DMS53 (cell line): ENCODE data around the gene LRP1B.

Experiments
- DNase-seq: peaks from one replicate; lab custom pipeline; 2025; lab: John Stamatoyannopoulos, UW

Gene LRP1B

DNA sequence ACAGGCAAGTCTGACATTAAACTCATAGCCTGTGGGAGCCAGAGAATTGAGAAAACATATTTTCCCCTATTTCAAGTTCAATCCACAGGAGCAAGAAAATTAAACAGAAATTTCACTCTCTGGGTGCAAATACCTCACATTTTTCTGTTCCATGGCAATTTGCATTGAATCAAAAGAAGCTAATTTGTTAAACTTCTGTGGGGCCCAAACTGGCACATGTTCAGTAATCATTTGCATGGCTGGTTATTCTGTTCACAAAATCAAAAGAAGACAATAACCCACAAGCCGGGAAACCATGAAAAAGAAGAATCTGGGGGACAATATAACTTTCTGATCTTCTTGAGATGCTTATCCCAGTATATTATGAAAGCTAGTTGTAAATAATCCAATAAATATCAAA lies 363.1 kb downstream of the LRP1B start:
- no peak for DNase-seq

DNA sequence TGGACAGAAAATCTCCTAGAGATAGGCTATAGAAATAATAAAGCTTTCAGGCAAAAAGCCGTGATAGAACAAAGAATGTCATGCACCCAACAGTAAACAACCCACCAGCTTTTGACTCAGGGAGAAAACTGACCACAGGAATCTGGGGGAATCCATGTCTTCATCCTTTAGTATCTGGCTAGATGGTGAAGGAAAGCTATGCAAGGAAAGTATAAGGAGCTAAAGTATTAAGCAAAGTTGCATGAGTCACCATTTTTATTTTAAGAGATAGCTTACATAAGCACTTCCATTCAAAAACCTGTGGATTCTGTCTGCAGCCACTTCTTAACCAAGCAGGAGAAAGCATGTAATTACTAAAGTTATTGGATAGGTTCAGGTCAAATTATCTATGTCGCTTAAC lies 363.8 kb downstream of the LRP1B start:
- no peak for DNase-seq

DNA sequence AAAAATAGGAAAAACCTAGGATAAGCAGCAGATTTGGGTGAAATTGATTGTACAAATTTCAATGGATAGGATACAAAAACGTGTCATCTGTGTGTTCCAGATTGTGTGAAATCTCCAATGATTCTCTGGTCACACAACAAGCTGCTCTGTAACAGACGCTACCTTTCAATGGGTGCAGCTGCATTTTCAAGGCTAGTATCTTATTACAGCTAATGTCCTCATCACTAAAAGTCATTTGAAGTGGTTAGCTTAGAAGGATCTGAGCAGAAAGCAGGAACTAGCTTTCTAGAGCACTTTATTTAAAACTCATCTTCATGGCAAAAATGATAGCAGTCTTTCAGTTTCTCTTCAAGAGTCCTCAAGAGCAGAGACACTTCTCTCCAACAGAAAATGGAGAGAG lies 364.6 kb downstream of the LRP1B start:
- DNase-seq = peak; percentile 0

DNA sequence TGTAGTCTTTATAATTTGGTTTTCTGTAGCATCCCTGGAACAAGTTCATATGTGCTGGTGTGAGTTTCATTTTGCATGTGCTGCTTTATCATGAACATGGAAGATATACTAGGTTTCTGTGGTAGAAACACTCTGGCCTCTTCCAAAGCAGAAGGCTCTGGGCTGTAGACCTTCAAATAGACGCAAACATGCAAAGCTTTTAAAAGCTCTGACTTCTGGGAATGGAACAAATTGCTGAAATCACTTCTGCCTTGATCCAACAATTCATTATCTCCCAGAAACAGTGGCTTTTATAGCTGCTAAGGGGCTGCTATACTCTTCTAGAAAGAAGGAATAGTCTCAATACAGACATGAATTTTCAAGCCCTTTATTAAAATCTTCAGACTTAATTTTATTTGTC lies 382.2 kb downstream of the LRP1B start:
- DNase-seq = no peak

DNA sequence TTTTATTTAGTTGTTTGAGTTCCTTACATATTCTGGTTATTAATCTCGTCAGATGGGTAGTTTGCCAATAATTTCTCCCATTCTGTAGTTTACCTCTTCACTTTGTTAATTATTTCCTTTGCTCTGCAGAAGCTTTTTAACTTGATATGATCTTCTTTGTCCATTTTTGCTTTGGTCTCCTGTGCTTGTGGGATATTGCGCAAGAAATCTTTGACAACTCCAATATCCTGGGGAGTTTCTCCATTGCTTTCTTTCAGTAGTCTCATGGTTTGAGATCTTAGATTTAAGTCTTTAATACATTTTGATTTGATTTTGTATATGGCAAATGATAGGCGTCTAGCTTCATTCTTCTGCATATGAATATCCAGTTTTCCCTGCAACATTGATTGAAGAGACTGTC lies 389.2 kb downstream of the LRP1B start:
- DNase-seq = no peak

DNA sequence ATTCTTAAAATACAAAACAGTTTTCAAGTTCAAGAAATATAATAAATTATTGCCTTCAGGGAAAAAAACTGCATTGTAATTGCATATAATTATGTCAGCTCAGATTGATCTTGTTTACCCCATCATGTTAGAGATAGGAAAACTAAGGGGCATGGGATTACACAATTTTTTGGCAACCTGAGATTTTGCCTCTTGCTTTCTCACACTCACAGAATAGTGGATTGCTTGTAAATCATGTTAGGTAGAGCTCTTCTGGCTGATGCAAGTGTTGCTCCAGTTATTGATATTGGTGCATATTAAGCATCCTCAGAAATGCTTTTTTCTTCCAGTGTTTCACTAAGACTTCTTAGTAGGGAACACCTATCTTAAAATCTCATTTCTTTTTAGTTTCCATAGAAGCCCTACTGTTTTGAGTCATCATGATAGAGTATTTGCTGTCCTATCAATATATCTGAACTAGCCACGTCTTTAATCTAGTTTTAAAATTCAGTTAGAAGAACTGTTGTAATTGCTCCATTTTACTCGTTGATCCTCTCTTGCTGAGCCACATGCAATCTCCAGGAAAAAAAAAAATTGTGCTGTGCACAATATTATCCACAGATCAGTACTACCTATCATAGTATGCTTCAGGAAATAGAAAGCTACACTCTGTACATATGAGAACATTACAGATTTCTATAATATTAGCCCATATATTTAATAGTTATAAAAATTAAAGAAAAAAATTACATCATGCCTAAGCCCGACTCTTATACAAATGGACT lies 393.1 kb downstream of the LRP1B start:
- no peak for DNase-seq

DNA sequence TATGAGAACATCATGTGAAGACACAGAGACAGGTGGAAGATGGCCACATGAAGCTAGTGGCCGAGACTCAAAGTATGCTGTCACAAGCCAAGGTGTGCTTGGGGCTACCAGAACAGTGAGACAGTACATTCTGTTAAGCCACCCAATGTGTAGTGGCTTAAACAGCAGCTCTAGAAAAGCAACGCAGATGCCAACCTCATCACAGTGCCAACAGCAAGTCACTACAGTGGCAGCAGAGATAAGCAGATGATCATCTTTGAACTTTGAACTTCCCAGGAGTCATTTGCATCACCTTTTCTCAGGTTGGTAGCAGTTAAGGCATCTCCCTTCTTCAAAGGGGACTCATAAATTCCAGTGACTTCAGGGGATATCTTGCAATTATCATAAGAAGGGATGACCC lies 394.4 kb downstream of the LRP1B start:
- no peak for DNase-seq

DNA sequence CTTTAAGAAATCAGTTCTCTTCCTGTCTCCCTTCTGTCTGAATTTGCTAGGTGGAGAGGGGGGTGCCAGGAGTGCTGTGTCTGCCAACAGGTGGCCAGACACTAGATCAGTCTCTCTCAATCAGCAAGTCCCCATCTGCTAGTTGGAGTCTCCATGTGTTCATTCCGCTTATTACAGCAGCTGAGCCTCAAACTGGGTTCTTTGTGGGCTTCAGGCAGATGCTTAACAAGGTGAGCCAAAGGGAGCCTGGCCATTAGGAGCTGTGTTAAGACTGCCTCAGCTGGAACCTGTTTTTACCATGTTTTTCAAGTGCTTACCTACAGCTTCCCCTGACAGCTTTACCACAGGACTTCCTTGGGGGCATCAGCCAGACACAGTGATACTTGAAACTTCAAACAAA lies 401.9 kb downstream of the LRP1B start:
- DNase-seq = no peak

DNA sequence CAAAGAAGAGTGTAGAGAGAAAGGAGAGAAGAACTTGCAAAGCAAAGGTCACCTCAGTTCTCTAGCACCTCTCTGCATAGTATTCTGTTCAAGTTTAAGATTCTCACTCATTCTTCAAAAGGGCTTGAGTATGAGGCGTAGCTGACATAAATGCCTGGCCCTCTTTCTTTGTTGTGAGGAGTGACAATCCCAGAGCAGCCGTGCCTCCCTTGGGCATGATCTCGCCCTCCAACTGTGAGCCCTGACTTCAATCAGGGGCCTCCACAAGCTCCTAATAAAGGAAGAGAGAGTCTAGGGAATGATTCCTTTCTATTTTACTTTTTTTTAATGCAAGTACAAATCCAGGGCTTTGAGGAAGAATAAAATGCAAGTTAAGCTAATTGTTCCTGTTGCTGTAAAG lies 402.7 kb downstream of the LRP1B start:
- DNase-seq = no peak

DNA sequence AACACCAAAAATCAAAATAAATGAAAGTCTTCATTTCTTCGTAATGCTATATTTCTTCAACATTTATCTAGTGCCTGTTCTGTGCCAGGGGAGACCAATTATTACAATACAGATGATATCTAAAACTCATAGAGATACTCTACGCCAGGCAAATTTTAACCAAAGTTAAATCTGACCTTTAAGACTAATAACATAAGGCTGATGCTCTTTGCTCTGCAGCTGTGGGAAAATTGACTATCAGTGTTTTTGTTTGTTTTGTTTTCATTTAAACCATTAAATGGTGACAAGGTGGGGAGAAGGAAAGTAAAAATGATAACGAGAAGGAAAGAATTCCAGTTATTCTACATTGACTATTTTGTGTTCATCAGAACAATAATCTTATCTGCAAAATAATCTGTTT lies 406.4 kb downstream of the LRP1B start:
- no peak for DNase-seq

DNA sequence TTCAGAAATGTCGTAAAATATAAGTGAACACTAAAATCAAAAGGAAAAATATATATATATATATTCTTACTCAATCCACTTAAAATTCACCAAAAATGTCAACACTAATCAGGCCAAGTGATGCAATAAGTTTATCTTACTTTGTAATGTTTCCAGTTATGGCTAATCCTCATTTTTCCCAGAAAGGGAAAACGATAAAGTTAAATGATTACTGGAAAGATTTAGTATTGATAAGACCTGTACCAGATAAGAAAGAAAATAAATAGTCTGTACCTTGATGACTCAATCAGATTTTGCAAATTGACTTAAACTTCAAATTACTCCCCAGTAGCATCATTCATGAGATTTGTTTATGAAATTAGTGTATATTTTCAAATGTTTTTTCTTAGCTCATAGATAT lies 407.0 kb downstream of the LRP1B start:
- DNase-seq = no peak

DNA sequence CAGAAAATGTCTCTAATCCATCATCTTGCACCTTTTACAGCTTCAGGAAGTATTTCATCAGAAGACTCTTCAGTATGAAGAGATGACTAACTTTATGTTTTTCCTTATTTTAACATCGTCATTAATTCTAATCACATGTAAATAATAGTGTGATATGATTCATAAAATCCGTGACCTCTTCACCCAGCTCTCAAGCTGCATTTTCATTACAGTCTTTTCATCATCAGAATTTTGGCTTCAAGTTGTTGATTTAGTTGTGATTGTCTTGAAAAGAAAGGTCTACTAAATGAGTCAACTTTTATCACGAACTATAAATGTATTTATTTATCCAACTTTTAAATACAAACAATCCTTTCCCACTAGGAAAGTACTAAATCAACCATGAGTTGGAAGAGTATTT lies 410.3 kb downstream of the LRP1B start:
- no peak for DNase-seq

DNA sequence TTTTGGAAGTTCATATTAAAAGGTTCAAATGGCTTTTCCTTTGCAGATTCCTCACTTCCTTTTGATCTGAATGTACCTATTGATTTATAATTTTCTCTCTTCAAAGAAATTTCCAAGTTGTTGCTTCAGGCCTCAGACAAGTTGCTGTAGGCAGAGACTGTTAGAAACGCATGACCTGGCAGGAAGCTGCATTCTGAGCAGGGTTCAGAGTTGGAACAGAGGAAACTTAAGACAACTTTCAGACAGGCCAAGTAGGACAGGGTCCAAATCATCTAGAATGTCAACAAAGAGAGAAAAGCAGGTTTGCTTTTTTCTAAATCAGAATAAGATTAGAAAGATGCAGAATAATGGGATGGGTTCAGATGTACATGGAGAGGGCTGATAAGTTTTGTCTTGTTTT lies 416.3 kb downstream of the LRP1B start:
- no peak for DNase-seq

DNA sequence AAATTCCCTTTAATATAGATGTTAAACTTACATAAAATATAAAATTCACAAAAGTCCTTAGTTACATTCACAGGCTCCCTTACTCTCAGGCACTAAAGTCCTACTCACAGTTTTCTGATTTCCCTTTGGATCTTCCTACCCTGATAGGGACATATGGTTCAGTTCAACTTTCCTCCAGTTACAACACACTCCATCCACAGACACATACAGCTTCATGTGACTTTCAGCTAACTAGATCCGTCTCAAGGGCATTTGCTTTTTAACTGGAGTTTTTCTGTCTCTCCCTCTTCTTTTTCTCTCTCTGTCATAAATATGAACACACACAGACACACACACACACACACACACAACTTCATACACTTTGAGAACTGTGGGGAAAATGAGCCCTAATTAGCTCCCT lies 419.2 kb downstream of the LRP1B start:
- no peak for DNase-seq

DNA sequence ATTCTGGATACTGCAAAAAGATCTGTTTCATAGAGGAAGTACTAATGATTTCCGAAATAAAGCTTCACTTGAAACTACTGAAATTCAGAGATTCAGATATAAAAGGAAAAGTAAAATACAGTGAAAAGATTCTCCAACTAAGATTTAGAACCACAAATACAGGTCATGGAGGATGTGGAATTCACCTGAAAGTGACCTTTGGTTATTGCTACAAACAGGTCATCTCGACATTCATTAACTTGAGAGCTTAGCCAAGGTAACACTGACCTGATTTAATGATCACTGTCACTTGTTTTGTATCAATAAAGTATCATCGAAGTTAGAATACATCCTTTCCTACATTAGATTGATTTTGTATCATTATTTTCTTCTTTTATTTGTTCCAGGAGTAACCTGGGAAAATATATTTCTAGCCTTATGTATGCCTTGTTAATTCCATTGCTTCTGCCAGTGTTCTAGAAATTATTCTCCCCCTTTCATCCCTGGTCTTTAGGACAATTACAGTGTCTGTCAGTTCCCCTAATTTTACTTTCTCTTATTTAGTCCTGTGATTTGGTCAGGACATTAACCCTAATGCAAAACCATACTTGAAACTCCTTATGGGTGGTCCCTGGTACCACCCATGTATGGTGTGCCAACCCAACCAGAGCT lies 420.1 kb downstream of the LRP1B start:
- DNase-seq = no peak

DNA sequence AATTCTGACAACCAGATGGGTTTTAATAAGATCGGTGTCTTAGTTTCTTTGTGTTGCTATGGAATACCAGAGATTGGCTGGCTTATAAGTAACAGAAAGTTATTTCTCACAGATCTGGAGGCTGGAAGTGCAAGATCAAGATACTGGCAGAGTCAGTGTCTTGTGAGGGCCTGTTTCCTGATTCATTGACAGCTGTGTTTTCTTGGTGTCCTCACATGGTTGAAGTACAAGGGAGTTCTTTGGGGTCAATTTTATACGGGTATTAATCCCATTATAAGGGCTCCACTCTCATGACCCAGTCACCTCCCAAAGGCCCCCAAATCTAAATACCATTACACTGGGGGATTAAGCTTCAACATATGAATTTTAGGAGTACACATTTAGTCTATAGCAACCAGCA lies 421.1 kb downstream of the LRP1B start:
- no peak for DNase-seq

DNA sequence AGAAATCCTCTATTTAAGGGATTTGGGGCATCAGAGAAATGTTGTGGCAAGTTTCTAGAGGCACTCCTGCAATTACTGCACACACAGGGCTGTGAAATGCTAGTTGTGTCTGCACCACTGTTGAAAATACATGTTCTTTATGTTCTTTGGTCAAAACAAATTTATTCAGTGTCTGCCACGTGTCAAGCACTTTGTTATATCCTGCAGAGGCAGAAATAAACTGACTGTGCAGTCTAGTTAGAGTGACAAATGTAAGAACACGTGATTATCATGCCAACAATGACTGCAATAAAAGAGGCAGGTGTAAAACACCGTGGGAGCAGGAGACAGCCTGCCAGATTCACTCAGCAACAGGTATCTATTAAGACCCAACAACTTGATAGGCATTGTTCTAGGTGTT lies 423.3 kb downstream of the LRP1B start:
- no peak for DNase-seq

DNA sequence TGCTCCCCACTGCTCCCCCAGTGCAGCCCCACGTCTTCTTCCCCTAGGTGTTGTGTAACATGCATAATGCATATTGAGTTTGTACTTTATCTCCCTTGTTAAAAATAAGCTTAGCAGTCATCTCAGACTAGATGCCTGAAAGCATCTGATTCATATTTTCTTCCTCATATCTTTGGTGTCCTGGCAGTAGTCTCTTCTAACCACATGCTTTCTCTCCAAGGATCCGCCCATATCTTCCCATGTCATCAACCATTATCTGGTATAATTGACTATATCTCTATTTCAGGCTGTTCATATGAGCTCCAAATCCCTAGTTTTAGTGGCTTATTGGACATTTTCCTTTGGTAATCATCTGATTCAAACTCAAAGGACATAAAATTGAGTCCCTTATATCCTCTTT lies 426.3 kb downstream of the LRP1B start:
- DNase-seq = no peak

DNA sequence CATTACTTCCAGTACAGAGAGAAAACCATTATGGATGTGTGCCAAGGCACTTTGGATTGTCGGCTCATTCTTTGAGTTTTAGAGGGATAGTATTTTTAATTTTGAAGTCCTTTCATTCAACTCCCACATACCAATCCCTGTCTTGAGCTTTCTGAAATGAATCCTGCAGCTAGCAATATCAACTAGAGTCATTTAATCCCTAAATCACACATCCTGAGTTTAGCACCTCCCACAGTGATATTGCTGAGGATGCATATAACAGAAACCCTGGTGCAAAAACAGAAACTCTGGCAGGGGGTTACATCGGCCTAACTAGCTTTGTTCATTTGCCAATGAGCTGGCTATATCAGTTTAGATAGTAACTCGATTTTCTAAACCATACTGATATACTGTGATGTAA lies 427.3 kb downstream of the LRP1B start:
- no peak for DNase-seq

DNA sequence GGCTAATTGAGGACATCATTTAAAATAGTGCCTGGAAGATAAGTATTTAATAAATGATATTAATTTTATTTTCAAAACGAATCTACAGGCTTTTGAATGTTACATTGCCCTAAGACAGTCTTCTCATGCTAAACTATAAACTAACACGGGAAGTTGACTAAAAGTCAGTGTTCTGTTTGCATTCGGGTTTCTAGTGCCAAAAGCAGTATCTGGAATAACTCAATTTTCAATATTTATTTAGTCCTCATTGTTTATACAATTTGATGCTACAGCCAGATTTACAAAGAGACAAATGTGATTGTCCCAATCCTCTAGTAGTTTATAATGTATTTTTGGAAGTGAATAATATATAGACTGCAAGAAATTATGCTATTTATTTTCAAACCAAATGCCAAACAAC lies 429.2 kb downstream of the LRP1B start:
- DNase-seq = no peak

DNA sequence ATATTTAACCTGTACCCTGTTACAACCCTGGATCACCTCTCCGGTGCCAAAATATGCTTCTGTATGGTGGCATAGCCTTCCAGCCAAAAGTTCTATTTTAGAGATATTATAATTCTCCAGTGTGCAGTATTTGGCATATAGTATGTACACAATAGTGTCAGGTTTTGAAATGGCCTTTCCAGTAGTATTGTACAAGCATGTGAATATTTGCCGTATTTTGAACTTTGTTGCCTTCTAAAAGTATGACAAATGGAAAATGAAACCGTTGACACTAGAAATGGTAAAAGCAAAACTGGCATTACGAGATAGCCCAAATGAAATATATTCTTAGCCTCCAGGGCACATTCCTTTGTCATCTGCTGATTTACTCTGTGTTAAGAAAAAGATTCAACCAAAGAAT lies 431.2 kb downstream of the LRP1B start:
- DNase-seq = no peak

DNA sequence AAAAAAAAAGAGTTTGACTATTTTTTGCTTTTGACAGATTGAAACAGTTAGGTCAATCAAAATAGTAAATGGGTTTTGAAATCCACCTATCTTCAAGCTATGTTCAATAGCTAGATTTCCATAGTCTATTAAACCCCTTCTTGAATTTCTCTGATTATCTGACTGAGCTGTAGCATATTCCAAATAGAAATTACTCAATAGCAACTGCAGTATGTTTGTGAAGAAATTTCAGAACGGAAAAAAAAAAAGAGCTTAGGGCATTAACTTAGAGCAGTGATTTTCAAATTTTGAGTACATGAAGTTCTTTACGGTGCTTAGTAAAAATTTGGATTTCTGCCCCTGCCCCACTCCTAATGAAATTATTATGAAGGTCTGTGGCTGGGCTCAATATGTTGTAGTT lies 432.3 kb downstream of the LRP1B start:
- DNase-seq = no peak

DNA sequence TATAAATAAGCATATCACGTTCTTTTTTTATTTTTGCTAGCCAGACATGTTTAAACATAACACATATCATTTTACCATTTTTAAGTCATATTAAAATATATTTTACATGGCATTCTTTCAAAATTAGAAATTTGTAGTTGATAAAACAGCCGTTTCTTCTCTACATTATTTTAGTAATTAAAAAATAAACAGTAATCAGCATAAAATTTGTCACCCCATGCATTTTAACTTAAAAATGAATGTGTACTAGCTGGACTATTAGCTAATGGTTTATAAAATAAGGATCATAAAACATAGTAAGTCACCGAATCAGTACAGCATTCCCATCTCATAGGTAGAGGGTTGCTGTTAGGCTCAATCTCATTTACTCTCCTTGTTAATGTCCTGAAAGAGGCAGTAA lies 433.8 kb downstream of the LRP1B start:
- no peak for DNase-seq

DNA sequence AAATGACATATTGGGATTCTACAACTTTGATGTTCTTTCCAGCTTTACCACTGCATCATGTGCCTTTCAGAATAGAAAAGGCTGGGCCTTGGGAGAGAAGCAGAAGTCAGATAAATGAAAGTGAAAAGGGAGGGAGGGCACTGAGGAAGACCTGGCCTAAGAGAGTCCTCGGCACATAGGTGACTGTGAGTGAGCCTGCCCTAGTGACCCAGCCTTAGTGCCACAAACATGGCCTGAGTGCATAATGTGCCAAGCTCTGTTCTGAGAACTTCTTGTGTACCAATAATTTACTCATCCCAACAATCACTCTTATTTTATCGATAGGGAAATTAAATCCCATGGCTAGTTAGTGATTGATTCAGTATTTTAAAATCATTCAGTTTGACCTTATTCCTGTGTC lies 436.6 kb downstream of the LRP1B start:
- no peak for DNase-seq
